Measurements from ENCODE around the gene DNAJA4. TPM values are rescaled to one million over a fixed set of nuclear protein-coding genes. Genes with fewer than 3 reads are reported as not detected.

Gene DNAJA4
- total and polyA plus RNA-seq, 2 of the 8 experiments (the other 6 are each of a cell fraction or from before 2014, with no cell fraction given) = 3.6 to 6.2 TPM

DNA sequence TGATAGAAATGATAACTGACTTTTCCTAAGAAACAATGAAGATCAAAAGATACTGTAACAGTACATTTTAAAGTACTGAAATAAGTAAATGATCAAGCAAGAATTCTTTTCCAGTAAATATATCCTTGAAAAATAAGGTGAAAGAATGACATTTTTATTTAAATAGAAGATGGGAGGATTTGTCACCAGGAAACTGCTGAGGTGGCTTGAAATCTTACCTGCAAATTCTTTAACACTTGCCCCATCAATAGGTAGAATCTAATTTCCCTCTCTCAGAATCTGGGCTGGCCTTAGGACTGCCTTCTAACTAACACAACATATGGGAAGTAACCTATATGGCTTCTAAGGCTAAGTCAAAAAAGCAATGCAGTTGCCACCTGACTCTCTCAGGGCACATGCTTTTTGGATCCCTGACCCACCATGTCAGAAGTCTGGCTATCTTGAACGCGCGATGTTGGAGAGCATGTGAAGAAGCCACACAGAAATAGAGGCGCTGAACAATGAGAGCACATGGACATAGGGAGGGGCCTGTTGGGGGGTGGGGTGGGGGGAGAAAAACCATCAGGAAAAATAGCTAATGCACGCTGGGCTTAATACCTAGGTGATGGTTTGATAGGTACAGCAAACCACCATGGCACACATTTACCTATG is 41.5 kb upstream of the DNAJA4 start:
- H3K56ac ChIP-seq (replicated peaks; ENCODE audit: insufficient read length, low read depth, low read length) = no peak overlapping the region
- no peak overlapping the region for H2BK12ac ChIP-seq (ENCODE audit: low read depth, low read length)
- no peak overlapping the region for H3K4me3 ChIP-seq (ENCODE audit: extremely low read depth in 1 of 4, insufficient read depth in 2 of 4, low read depth in 3 of 4, low read length in 4 of 4)
- TF ChIP-seq E2F6 (IDR thresholded peaks at IDR 0.05) (no peak), SIX5 (IDR thresholded peaks at IDR 0.05; ENCODE audit: low read depth, low read length) (no peak), BACH1 (IDR thresholded peaks at IDR 0.05; ENCODE audit: low read length) (no peak), CHD2 (IDR thresholded peaks at IDR 0.05; ENCODE audit: low read length) (no peak), HDAC2 (IDR thresholded peaks at IDR 0.05; ENCODE audit: borderline replicate concordance in 1 of 2, low read depth in 2 of 2, low read length in 2 of 2) (no peak)
- TF ChIP-seq, protein P1, sequence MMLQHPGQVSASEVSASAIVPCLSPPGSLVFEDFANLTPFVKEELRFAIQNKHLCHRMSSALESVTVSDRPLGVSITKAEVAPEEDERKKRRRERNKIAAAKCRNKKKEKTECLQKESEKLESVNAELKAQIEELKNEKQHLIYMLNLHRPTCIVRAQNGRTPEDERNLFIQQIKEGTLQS (IDR thresholded peaks at IDR 0.05; ENCODE audit: insufficient read depth, low read depth, low read length) = no peak
- H2BK5ac ChIP-seq (ENCODE audit: low read depth, low read length) = no peak overlapping the region
- no peak overlapping the region for H2BK15ac ChIP-seq (ENCODE audit: low read length)
- no peaks in the 10 kb centered on the region for H3K79me2 ChIP-seq (ENCODE audit: control insufficient read depth in 1 of 2, insufficient read depth in 2 of 2, low read length in 2 of 2)
- H3K9me3 ChIP-seq (ENCODE audit: insufficient read depth in 2 of 2, low read depth in 1 of 2, low read length in 1 of 2) = no peaks in the 10 kb centered on the region
- no peak overlapping the region for H4K8ac ChIP-seq (ENCODE audit: extremely low read depth, insufficient read depth, low read length)
- no peak overlapping the region for H4K5ac ChIP-seq (ENCODE audit: insufficient read length, low read depth, low read length)
- H2AK5ac ChIP-seq (ENCODE audit: low read depth, low read length) = no peak overlapping the region
- no peak overlapping the region for H4K91ac ChIP-seq (replicated peaks; ENCODE audit: insufficient read length, low read length)
- no peak overlapping the region for H3K23ac ChIP-seq (ENCODE audit: insufficient read length)
- FAIRE-seq (no peak), DNase-seq (ENCODE audit: low read depth in 1 of 2, low spot score in 2 of 2) (no peak)
- no peaks in the 10 kb centered on the region for H3K23me2 ChIP-seq (ENCODE audit: low read depth, low read length)
- H3K27me3 ChIP-seq (replicated peaks in 1 of 4; ENCODE audit: control insufficient read depth in 3 of 4, extremely low read depth in 1 of 4, insufficient read depth in 3 of 4, low read length in 3 of 4) = no peaks in the 10 kb centered on the region
- no peaks in the 10 kb centered on the region for H4K20me1 ChIP-seq (replicated peaks in 1 of 2; ENCODE audit: control insufficient read depth in 1 of 2, insufficient read depth in 2 of 2, low read length in 2 of 2)
- no peak overlapping the region for H3K4me2 ChIP-seq (ENCODE audit: insufficient read depth in 1 of 2, low read depth in 2 of 2, low read length in 2 of 2)
- ChIA-PET CTCF (ENCODE audit: partially characterized antibody) (interaction anchor here (0.6 to 2.0 kb wide), 4 partner anchors 18 to 223 kb away, joined by 3 to 8 read pairs (median 5); no protein-coding TSS in a partner anchor), POLR2A (ENCODE audit: partially characterized antibody) (interaction anchor here (1.3 kb wide), 1 partner anchor 8 kb away, joined by 3 read pairs; no protein-coding TSS in a partner anchor)
- H3K14ac ChIP-seq (ENCODE audit: insufficient read length) = no peak overlapping the region
- H2AFZ ChIP-seq (ENCODE audit: low read length) = no peak overlapping the region
- H2BK20ac ChIP-seq (ENCODE audit: low read length) = no peak overlapping the region
- H3K27ac ChIP-seq (ENCODE audit: low read depth, low read length) = no peak overlapping the region
- no peaks in the 10 kb centered on the region for H3K4me1 ChIP-seq (replicated peaks in 1 of 4; ENCODE audit: control insufficient read depth in 3 of 4, insufficient read depth in 4 of 4, low read length in 3 of 4)
- H3K79me1 ChIP-seq (ENCODE audit: low read depth, low read length) = no peaks in the 10 kb centered on the region
- H3K18ac ChIP-seq (ENCODE audit: extremely low read depth, low read length) = no peak overlapping the region
- H3K9ac ChIP-seq (replicated peaks in 1 of 4; ENCODE audit: extremely low read depth in 1 of 4, low read depth in 3 of 4, low read length in 3 of 4) = no peak overlapping the region
- 100% methylated on average over 4 of the region's 5 CpGs; no CpG with 5 or more reads in 1 of the 2 experiments for WGBS, 2 experiments (ENCODE audit: extremely low coverage in 1 of 2, insufficient coverage in 1 of 2, insufficient read length in 1 of 2, insufficient replicate concordance in 2 of 2, low coverage in 1 of 2, low lambda C conversion rate in 2 of 2, missing lambda C conversion rate in 1 of 2)
- no peak overlapping the region for H3K4ac ChIP-seq (replicated peaks; ENCODE audit: insufficient read length, low read depth, low read length)
- no peaks in the 10 kb centered on the region; a peak in 1 of 8 replicates for H3K36me3 ChIP-seq (ENCODE audit: control insufficient read depth in 2 of 4, insufficient read depth in 4 of 4, low read length in 3 of 4)
- no peak overlapping the region for H2BK120ac ChIP-seq (replicated peaks; ENCODE audit: low read depth, low read length)
